Measurements from ENCODE around the gene ENOX1.

DNA sequence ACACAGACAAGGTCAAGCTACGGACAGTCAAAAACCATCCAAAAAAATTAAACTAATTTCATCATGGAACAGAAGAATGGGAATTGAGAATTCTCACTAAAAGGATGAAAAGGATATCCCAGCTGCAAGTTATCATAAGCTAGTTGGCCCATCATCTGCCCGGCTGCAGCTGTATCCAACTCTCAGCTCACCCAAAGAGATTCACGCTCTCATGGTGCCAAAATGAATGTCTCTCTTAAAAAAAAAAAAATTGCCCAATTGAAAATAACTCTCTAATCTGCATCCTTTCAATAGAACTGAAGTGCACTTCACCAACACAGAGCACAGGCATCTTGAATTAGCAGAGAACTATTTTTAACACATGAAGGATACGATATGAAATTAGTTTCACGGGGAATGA is 20.0 kb downstream of the ENOX1 start:
- no peak for TF ChIP-seq POLR2A (IDR thresholded peaks at IDR 0.05)
- TF ChIP-seq, protein P1, sequence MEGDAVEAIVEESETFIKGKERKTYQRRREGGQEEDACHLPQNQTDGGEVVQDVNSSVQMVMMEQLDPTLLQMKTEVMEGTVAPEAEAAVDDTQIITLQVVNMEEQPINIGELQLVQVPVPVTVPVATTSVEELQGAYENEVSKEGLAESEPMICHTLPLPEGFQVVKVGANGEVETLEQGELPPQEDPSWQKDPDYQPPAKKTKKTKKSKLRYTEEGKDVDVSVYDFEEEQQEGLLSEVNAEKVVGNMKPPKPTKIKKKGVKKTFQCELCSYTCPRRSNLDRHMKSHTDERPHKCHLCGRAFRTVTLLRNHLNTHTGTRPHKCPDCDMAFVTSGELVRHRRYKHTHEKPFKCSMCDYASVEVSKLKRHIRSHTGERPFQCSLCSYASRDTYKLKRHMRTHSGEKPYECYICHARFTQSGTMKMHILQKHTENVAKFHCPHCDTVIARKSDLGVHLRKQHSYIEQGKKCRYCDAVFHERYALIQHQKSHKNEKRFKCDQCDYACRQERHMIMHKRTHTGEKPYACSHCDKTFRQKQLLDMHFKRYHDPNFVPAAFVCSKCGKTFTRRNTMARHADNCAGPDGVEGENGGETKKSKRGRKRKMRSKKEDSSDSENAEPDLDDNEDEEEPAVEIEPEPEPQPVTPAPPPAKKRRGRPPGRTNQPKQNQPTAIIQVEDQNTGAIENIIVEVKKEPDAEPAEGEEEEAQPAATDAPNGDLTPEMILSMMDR (IDR thresholded peaks at IDR 0.05), result no peak

All from testis (tissue), 2 donors.